COLO829 (cell line): ENCODE results near the gene STK32C.

Experiments used
- DNase-seq: peaks from one replicate; pipeline ENCODE4 v3.0.0; 2012; ENCODE audit warnings: low spot score

The STK32C gene

GRCh38 chr10:132247943-132248342 lies 59.8 kb downstream of the STK32C start:
- no peak for DNase-seq

- DNase-seq: no peak
These were observed 61.5 kb downstream of the STK32C start for GRCh38 chr10:132246296-132246695.

GRCh38 chr10:132245056-132245455 lies 62.7 kb downstream of the STK32C start:
- no peak for DNase-seq

- DNase-seq: no peak
These were observed 64.1 kb downstream of the STK32C start for GRCh38 chr10:132243626-132244025.

- DNase-seq: no peak
These were observed 64.6 kb downstream of the STK32C start for GRCh38 chr10:132243141-132243540.

- DNase-seq: no peak
These were observed 65.5 kb downstream of the STK32C start for GRCh38 chr10:132242103-132242840.

GRCh38 chr10:132241496-132241895 lies 66.3 kb downstream of the STK32C start:
- DNase-seq: no peak

GRCh38 chr10:132241086-132241485 lies 66.7 kb downstream of the STK32C start:
- no peak for DNase-seq

GRCh38 chr10:132240581-132240980 lies 67.2 kb downstream of the STK32C start:
- DNase-seq: no peak

GRCh38 chr10:132240156-132240555 lies 67.6 kb downstream of the STK32C start:
- DNase-seq: no peak

GRCh38 chr10:132239126-132240031 lies 68.4 kb downstream of the STK32C start:
- DNase-seq: no peak

- DNase-seq: no peak
These were observed 69.2 kb downstream of the STK32C start for GRCh38 chr10:132238371-132239125.

- no peak for DNase-seq
These were observed 69.9 kb downstream of the STK32C start for GRCh38 chr10:132237871-132238270.

GRCh38 chr10:132237396-132237795 lies 70.4 kb downstream of the STK32C start:
- DNase-seq: no peak

- DNase-seq: no peak
These were observed 70.9 kb downstream of the STK32C start for GRCh38 chr10:132236881-132237280.

- no peak for DNase-seq
These were observed 71.6 kb downstream of the STK32C start for GRCh38 chr10:132236161-132236560.

GRCh38 chr10:132234860-132235259 lies 72.9 kb downstream of the STK32C start:
- no peak for DNase-seq

- no peak for DNase-seq
These were observed 74.2 kb downstream of the STK32C start for GRCh38 chr10:132233501-132234085.

- DNase-seq: no peak
These were observed 74.8 kb downstream of the STK32C start for GRCh38 chr10:132232981-132233380.

GRCh38 chr10:132232023-132232951 lies 75.5 kb downstream of the STK32C start:
- no peak for DNase-seq

GRCh38 chr10:132231656-132232022 lies 76.1 kb downstream of the STK32C start:
- DNase-seq: no peak
